Loucy (cell line): Measurements from ENCODE around the gene PYGM.

Source experiments
- H2AFZ ChIP-seq: fragments of 200-600 bp; sonication (generic); 2 replicates; pipeline ENCODE4 v1.6.0; 2016; ENCODE audit warnings: antibody characterized with exemption, mild to moderate bottlenecking, low read length, moderate library complexity
- H3F3A ChIP-seq: fragments of 200-600 bp; 2 replicates; pipeline ENCODE4 v1.6.0; 2016; ENCODE audit warnings: antibody characterized with exemption, low read depth, mild to moderate bottlenecking
- H3K27me3 ChIP-seq: fragments of 200-600 bp; sonication (generic); 2 replicates; pipeline ENCODE4 v1.6.1; 2014; ENCODE audit warnings: low read length, mild to moderate bottlenecking; ENCODE audit not compliant: insufficient read depth, poor library complexity, severe bottlenecking
- H3K36me3 ChIP-seq: fragments of 200-600 bp; sonication (generic); 2 replicates; pipeline ENCODE4 v1.6.1; 2016; ENCODE audit warnings: low read length; ENCODE audit not compliant: insufficient read depth
- H3K4me1 ChIP-seq: fragments of 200-600 bp; sonication (generic); 2 replicates; pipeline ENCODE4 v1.5.1; 2014; ENCODE audit warnings: low read length, mild to moderate bottlenecking; ENCODE audit not compliant: insufficient read depth, poor library complexity, severe bottlenecking
- H3K4me2 ChIP-seq: fragments of 200-600 bp; sonication (generic); 2 replicates; pipeline ENCODE4 v1.6.0; 2014; ENCODE audit warnings: antibody characterized with exemption, low read length, low read depth, mild to moderate bottlenecking; ENCODE audit not compliant: poor library complexity, severe bottlenecking
- H3K4me3 ChIP-seq: fragments of 200-600 bp; sonication (generic); 2 replicates; pipeline ENCODE4 v1.5.1; 2014; ENCODE audit warnings: low read length, mild to moderate bottlenecking, mixed read lengths; ENCODE audit not compliant: poor library complexity, severe bottlenecking
- H3K79me2 ChIP-seq: fragments of 200-600 bp; sonication (generic); 2 replicates; pipeline ENCODE4 v1.6.1; 2014; ENCODE audit warnings: low read length; ENCODE audit not compliant: insufficient read depth
- H3K9ac ChIP-seq: fragments of 200-600 bp; sonication (generic); 2 replicates; pipeline ENCODE4 v1.6.0; 2014; ENCODE audit warnings: mild to moderate bottlenecking, low read depth, low read length, moderate library complexity; ENCODE audit not compliant: poor library complexity, severe bottlenecking
- H3K9me2 ChIP-seq: fragments of 200-600 bp; sonication (generic); replicated peaks from 2 replicates; pipeline ENCODE4 v1.6.1; 2016; ENCODE audit warnings: low read depth, low read length, mixed read lengths
- H3K9me3 ChIP-seq: fragments of 200-600 bp; sonication (generic); 2 replicates; pipeline ENCODE4 v1.6.1; 2014; ENCODE audit warnings: mild to moderate bottlenecking, antibody characterized with exemption, low read length, low read depth; ENCODE audit not compliant: insufficient read depth
- H4K20me1 ChIP-seq: fragments of 200-600 bp; sonication (generic); 2 replicates; pipeline ENCODE4 v1.6.0; 2014; ENCODE audit warnings: antibody characterized with exemption, low read length, mild to moderate bottlenecking; ENCODE audit not compliant: insufficient read depth, poor library complexity, severe bottlenecking
- CTCF ChIP-seq: fragments of 200-600 bp; sonication (generic); conservative IDR thresholded peaks from 2 replicates; pipeline ENCODE4 v1.5.1; 2014; ENCODE audit warnings: mild to moderate bottlenecking, antibody characterized with exemption, low read length
- EZH2phosphoT487 ChIP-seq: fragments of 200-600 bp; IDR thresholded peaks from 2 replicates; pipeline ENCODE4 v1.6.1; 2018; ENCODE audit warnings: antibody characterized with exemption, mild to moderate bottlenecking, moderate library complexity, borderline replicate concordance

PYGM gene

GRCh38 chr11:64799623-64800302, 40.0 kb upstream of the PYGM start:
- Histone ChIP-seq H3F3A (no peaks in the 10 kb centered on the region), H3K27me3 (no peaks in the 10 kb centered on the region), H3K79me2 (no peaks in the 10 kb centered on the region), H3K4me3 (no peak overlapping the region), H4K20me1 (no peaks in the 10 kb centered on the region), H3K9ac (no peak overlapping the region), H3K4me1 (peaks cover 52% of the 10 kb centered on the region), H3K9me2 (no peaks in the 10 kb centered on the region), H3K4me2 (peak overlapping the region; percentile 9), H2AFZ (no peak overlapping the region), H3K9me3 (no peaks in the 10 kb centered on the region), H3K36me3 (no peaks in the 10 kb centered on the region)
- TF ChIP-seq EZH2phosphoT487 (no peak), CTCF (no peak)

DNA sequence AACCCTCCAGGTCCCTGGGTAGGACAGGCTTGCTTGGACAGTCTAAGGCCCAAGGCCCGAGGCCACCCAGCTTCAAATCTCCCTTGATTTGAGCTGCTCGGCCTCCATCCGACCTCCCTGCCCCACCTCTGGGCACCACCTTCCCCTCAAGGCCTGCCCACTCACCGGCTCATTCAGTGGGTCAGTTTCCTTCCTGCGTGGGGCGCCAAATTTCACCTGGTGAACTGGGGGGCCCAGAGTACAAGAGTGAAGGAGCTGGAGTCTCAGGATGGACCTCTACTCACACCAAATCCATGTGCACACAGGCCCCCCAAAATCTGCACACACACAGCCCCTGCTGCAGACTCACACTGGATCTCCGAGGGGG, 39.5 kb upstream of the PYGM start:
- H3K4me1 ChIP-seq = peaks cover 53% of the 10 kb centered on the region
- no peak overlapping the region for H2AFZ ChIP-seq
- no peaks in the 10 kb centered on the region for H4K20me1 ChIP-seq
- H3K9me3 ChIP-seq = no peaks in the 10 kb centered on the region
- no peaks in the 10 kb centered on the region for H3K36me3 ChIP-seq
- H3K4me3 ChIP-seq = no peak overlapping the region
- H3K79me2 ChIP-seq = no peaks in the 10 kb centered on the region
- no peaks in the 10 kb centered on the region for H3F3A ChIP-seq
- peak overlapping the region; percentile 9 for H3K4me2 ChIP-seq
- H3K27me3 ChIP-seq = no peaks in the 10 kb centered on the region
- H3K9me2 ChIP-seq = no peaks in the 10 kb centered on the region
- no peak overlapping the region for H3K9ac ChIP-seq
- TF ChIP-seq EZH2phosphoT487 (no peak), CTCF (no peak)

- TF ChIP-seq CTCF (no peak), EZH2phosphoT487 (no peak)
- H3K27me3 ChIP-seq = no peaks in the 10 kb centered on the region
- H4K20me1 ChIP-seq = no peaks in the 10 kb centered on the region
- no peaks in the 10 kb centered on the region for H3K36me3 ChIP-seq
- peak overlapping the region; percentile 42 for H3K4me3 ChIP-seq
- no peaks in the 10 kb centered on the region for H3K79me2 ChIP-seq
- peak overlapping the region; percentile 61 for H3K9ac ChIP-seq
- no peaks in the 10 kb centered on the region for H3K9me2 ChIP-seq
- peaks cover 54% of the 10 kb centered on the region for H3K4me1 ChIP-seq
- H3K9me3 ChIP-seq = no peaks in the 10 kb centered on the region
- peaks cover 2% of the 10 kb centered on the region; the same call in 1 of the 2 replicates for H3F3A ChIP-seq
- no peak overlapping the region for H2AFZ ChIP-seq
- H3K4me2 ChIP-seq = peak overlapping the region; percentile 66
These were observed 37.2 kb upstream of the PYGM start for GRCh38 chr11:64796757-64797541.
